ENCODE measurements around the gene ST6GALNAC2.

The ST6GALNAC2 gene

GRCh38 chr17:76569607-76570279 is 15.9 kb downstream of the ST6GALNAC2 start:
- Histone ChIP-seq H3K23ac (ENCODE audit: low read length) (no peak overlapping the region), H3K79me1 (ENCODE audit: low read length) (no peaks in the 10 kb centered on the region), H2AFZ (ENCODE audit: insufficient read depth, low read length, poor library complexity) (no peak overlapping the region), H3K36me3 (ENCODE audit: control insufficient read depth in 1 of 2, insufficient read depth in 2 of 2, low read length in 2 of 2) (peaks cover 5 to 18% of the 10 kb centered on the region in 2 experiments), H3K79me2 (ENCODE audit: control insufficient read depth, insufficient read depth, low read length, poor library complexity) (no peaks in the 10 kb centered on the region), H3K27me3 (ENCODE audit: insufficient read depth, low read length) (no peaks in the 10 kb centered on the region), H3K4me1 (ENCODE audit: control insufficient read depth in 1 of 2, insufficient read depth in 2 of 2, low read length in 2 of 2) (peaks cover 0 to 4% of the 10 kb centered on the region in 2 experiments), H2AK5ac (ENCODE audit: low read length) (no peak overlapping the region), H3K9ac (ENCODE audit: low read length) (no peak overlapping the region), H4K91ac (ENCODE audit: low read depth, low read length) (no peak overlapping the region), H4K8ac (ENCODE audit: low read depth, low read length) (no peak overlapping the region), H4K12ac (ENCODE audit: low read depth, low read length) (no peak overlapping the region), H2BK120ac (ENCODE audit: insufficient read depth, low read length, poor library complexity) (no peak overlapping the region), H3K18ac (ENCODE audit: low read length) (no peak overlapping the region), H3K27ac (ENCODE audit: low read depth, low read length) (no peak overlapping the region), H2BK12ac (ENCODE audit: low read length) (no peak overlapping the region), H3K14ac (ENCODE audit: low read length) (no peak overlapping the region), H3K4me2 (ENCODE audit: low read length) (no peak overlapping the region), H2BK5ac (ENCODE audit: low read depth, low read length, poor library complexity) (no peak overlapping the region), H3K9me3 (ENCODE audit: insufficient read depth, low read depth, low read length) (no peaks in the 10 kb centered on the region), H3K4me3 (ENCODE audit: low read depth, low read length) (no peak overlapping the region), H3K4ac (ENCODE audit: low read depth, low read length) (no peak overlapping the region)
- no peak for DNase-seq
- no CpG with 5 or more reads among the region's 18 CpGs for WGBS (ENCODE audit: extremely low coverage, insufficient coverage, insufficient read length)

- H2BK5ac ChIP-seq (ENCODE audit: low read depth, low read length, poor library complexity) = no peak overlapping the region
- peaks cover 0 to 4% of the 10 kb centered on the region in 2 experiments for H3K4me1 ChIP-seq (ENCODE audit: control insufficient read depth in 1 of 2, insufficient read depth in 2 of 2, low read length in 2 of 2)
- H4K91ac ChIP-seq (ENCODE audit: low read depth, low read length) = no peak overlapping the region
- H3K79me1 ChIP-seq (ENCODE audit: low read length) = no peaks in the 10 kb centered on the region
- H3K9ac ChIP-seq (ENCODE audit: low read length) = no peak overlapping the region
- no CpG with 5 or more reads among the region's 19 CpGs for WGBS (ENCODE audit: extremely low coverage, insufficient coverage, insufficient read length)
- no peak overlapping the region for H2AK5ac ChIP-seq (ENCODE audit: low read length)
- H3K4me2 ChIP-seq (ENCODE audit: low read length) = no peak overlapping the region
- H3K18ac ChIP-seq (ENCODE audit: low read length) = no peak overlapping the region
- DNase-seq = no peak
- H3K27ac ChIP-seq (ENCODE audit: low read depth, low read length) = no peak overlapping the region
- peaks cover 7 to 20% of the 10 kb centered on the region in 2 experiments for H3K36me3 ChIP-seq (ENCODE audit: control insufficient read depth in 1 of 2, insufficient read depth in 2 of 2, low read length in 2 of 2)
- H3K23ac ChIP-seq (ENCODE audit: low read length) = no peak overlapping the region
- H2BK120ac ChIP-seq (ENCODE audit: insufficient read depth, low read length, poor library complexity) = no peak overlapping the region
- no peak overlapping the region for H4K8ac ChIP-seq (ENCODE audit: low read depth, low read length)
- no peak overlapping the region for H2AFZ ChIP-seq (ENCODE audit: insufficient read depth, low read length, poor library complexity)
- no peaks in the 10 kb centered on the region for H3K9me3 ChIP-seq (ENCODE audit: insufficient read depth, low read depth, low read length)
- H2BK12ac ChIP-seq (ENCODE audit: low read length) = no peak overlapping the region
- no peak overlapping the region for H3K14ac ChIP-seq (ENCODE audit: low read length)
- no peak overlapping the region for H3K4ac ChIP-seq (ENCODE audit: low read depth, low read length)
- no peaks in the 10 kb centered on the region for H3K79me2 ChIP-seq (ENCODE audit: control insufficient read depth, insufficient read depth, low read length, poor library complexity)
- no peak overlapping the region for H4K12ac ChIP-seq (ENCODE audit: low read depth, low read length)
- no peak overlapping the region for H3K4me3 ChIP-seq (ENCODE audit: low read depth, low read length)
- no peaks in the 10 kb centered on the region for H3K27me3 ChIP-seq (ENCODE audit: insufficient read depth, low read length)
Observed at GRCh38 chr17:76568811-76569221, 16.8 kb downstream of the ST6GALNAC2 start.

- Histone ChIP-seq H3K36me3 (ENCODE audit: control insufficient read depth in 1 of 2, insufficient read depth in 2 of 2, low read length in 2 of 2) (peaks cover 11 to 22% of the 10 kb centered on the region in 2 experiments), H4K8ac (ENCODE audit: low read depth, low read length) (no peak overlapping the region), H3K27me3 (ENCODE audit: insufficient read depth, low read length) (no peaks in the 10 kb centered on the region), H2BK120ac (ENCODE audit: insufficient read depth, low read length, poor library complexity) (no peak overlapping the region), H2BK5ac (ENCODE audit: low read depth, low read length, poor library complexity) (no peak overlapping the region), H3K27ac (ENCODE audit: low read depth, low read length) (no peak overlapping the region), H2AFZ (ENCODE audit: insufficient read depth, low read length, poor library complexity) (no peak overlapping the region), H3K4me1 (ENCODE audit: control insufficient read depth in 1 of 2, insufficient read depth in 2 of 2, low read length in 2 of 2) (peaks cover 0 to 4% of the 10 kb centered on the region in 2 experiments), H4K91ac (ENCODE audit: low read depth, low read length) (no peak overlapping the region), H3K14ac (ENCODE audit: low read length) (no peak overlapping the region), H3K18ac (ENCODE audit: low read length) (no peak overlapping the region), H3K79me2 (ENCODE audit: control insufficient read depth, insufficient read depth, low read length, poor library complexity) (no peaks in the 10 kb centered on the region), H2BK12ac (ENCODE audit: low read length) (no peak overlapping the region), H3K9me3 (ENCODE audit: insufficient read depth, low read depth, low read length) (no peaks in the 10 kb centered on the region), H3K4me3 (ENCODE audit: low read depth, low read length) (no peak overlapping the region), H4K12ac (ENCODE audit: low read depth, low read length) (no peak overlapping the region), H3K4ac (ENCODE audit: low read depth, low read length) (no peak overlapping the region), H3K9ac (ENCODE audit: low read length) (no peak overlapping the region), H3K23ac (ENCODE audit: low read length) (no peak overlapping the region), H2AK5ac (ENCODE audit: low read length) (no peak overlapping the region), H3K4me2 (ENCODE audit: low read length) (no peak overlapping the region), H3K79me1 (ENCODE audit: low read length) (no peaks in the 10 kb centered on the region)
- no peak for DNase-seq
- WGBS (ENCODE audit: extremely low coverage, insufficient coverage, insufficient read length) = no CpG with 5 or more reads among the region's 14 CpGs
Observed at GRCh38 chr17:76567634-76568432, 17.8 kb downstream of the ST6GALNAC2 start.

GRCh38 chr17:76566988-76567431 is 18.6 kb downstream of the ST6GALNAC2 start:
- no CpG with 5 or more reads among the region's 5 CpGs for WGBS (ENCODE audit: extremely low coverage, insufficient coverage, insufficient read length)
- Histone ChIP-seq H2AFZ (ENCODE audit: insufficient read depth, low read length, poor library complexity) (no peak overlapping the region), H3K27ac (ENCODE audit: low read depth, low read length) (no peak overlapping the region), H2BK120ac (ENCODE audit: insufficient read depth, low read length, poor library complexity) (no peak overlapping the region), H3K4me3 (ENCODE audit: low read depth, low read length) (no peak overlapping the region), H3K79me1 (ENCODE audit: low read length) (no peaks in the 10 kb centered on the region), H3K4me2 (ENCODE audit: low read length) (no peak overlapping the region), H3K14ac (ENCODE audit: low read length) (no peak overlapping the region), H3K23ac (ENCODE audit: low read length) (no peak overlapping the region), H2AK5ac (ENCODE audit: low read length) (no peak overlapping the region), H4K12ac (ENCODE audit: low read depth, low read length) (no peak overlapping the region), H3K4me1 (ENCODE audit: control insufficient read depth in 1 of 2, insufficient read depth in 2 of 2, low read length in 2 of 2) (peaks cover 0 to 4% of the 10 kb centered on the region in 2 experiments), H2BK5ac (ENCODE audit: low read depth, low read length, poor library complexity) (no peak overlapping the region), H4K8ac (ENCODE audit: low read depth, low read length) (no peak overlapping the region), H4K91ac (ENCODE audit: low read depth, low read length) (no peak overlapping the region), H2BK12ac (ENCODE audit: low read length) (no peak overlapping the region), H3K36me3 (ENCODE audit: control insufficient read depth in 1 of 2, insufficient read depth in 2 of 2, low read length in 2 of 2) (peaks cover 15 to 26% of the 10 kb centered on the region in 2 experiments), H3K79me2 (ENCODE audit: control insufficient read depth, insufficient read depth, low read length, poor library complexity) (no peaks in the 10 kb centered on the region), H3K18ac (ENCODE audit: low read length) (no peak overlapping the region), H3K9ac (ENCODE audit: low read length) (no peak overlapping the region), H3K27me3 (ENCODE audit: insufficient read depth, low read length) (no peaks in the 10 kb centered on the region), H3K9me3 (ENCODE audit: insufficient read depth, low read depth, low read length) (no peaks in the 10 kb centered on the region), H3K4ac (ENCODE audit: low read depth, low read length) (no peak overlapping the region)
- DNase-seq = peak; percentile 21 to 47
